ENCODE results near the gene MBOAT2.
A peak's percentile ranks its signal among the peaks of the same experiment; 100 is the strongest.

Gene MBOAT2

GRCh38 chr2:8806885-8807704 lies 196.4 kb downstream of the MBOAT2 start:
- no peak for DNase-seq

DNA sequence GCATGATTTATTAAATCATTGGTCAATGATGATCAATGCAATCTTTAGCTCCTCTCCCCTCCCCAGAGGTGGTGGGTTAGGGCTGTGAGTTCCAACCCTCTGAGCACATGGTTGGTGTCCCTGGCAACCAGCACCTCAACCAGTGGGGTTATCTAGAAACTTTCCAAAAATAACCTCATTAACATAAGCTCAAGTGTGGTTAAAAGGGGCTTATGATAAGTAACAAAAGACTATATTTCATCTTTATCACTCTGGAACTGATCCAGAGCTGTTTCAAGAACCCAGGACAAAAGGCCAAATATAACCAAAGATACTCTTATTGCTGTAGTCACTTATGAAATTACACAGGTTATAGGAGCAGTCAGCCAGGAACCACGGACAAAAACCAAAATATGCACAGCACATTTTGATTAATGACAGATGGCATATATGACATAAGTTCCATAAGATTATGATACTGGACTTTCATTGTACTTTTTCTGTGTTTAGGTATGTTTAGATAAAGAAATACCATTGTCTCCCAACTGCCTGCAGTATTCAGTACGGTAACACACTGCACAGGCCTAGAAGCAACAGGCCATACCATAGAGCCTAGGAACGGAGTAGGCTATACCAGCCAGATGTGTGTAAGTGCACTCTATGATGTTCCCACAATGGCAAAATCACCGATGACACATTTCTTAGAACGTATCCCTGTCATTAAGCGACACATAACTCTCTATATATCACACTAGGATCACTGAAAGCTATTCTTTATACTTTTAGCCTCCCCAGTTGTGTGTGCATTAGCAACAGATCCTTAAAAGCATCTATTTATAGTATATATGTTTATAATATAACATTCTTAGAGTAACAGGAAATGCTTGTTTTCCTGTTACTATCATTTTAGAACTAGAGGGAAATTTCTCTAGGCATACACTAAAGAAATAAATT lies 197.9 kb downstream of the MBOAT2 start:
- DNase-seq: no peak

- peak; percentile 50 for DNase-seq
These were observed 199.7 kb downstream of the MBOAT2 start for GRCh38 chr2:8803658-8804379.

DNA sequence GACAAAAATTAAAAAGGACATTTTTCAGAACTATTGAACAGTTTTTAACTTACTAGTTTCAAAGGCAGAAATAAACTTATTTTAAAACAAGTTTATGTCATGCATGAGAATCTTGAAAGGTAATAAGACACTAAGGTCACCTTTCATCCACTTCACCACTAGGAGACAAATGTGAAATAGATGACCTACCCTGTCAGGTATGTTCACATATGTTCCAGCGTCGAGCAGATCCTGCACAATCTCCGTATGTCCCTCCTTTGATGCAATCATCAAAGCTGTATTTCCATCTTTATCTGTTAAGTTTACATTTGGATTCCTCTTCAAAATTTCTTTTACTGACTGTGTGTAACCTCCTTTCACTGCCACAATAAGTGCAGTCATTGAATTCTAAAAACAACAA lies 200.7 kb downstream of the MBOAT2 start:
- DNase-seq: no peak
